Limb (tissue), 2 donors: ENCODE data around the gene GFPT2.

Experiments
- DNase-seq, 2 donors: peaks; one replicate each; pipeline ENCODE4 v3.0.0-alpha.2; 2016; ENCODE audit errors: extremely low spot score in 2 of 2

Gene GFPT2

GRCh38 chr5:180334751-180335613 lies 18.2 kb downstream of the GFPT2 start:
- DNase-seq, result no peak

- DNase-seq, result no peak
These were observed 19.0 kb downstream of the GFPT2 start for GRCh38 chr5:180334176-180334575.

- DNase-seq, result no peak
These were observed 19.5 kb downstream of the GFPT2 start for GRCh38 chr5:180333661-180334060.

GRCh38 chr5:180332861-180333260 lies 20.3 kb downstream of the GFPT2 start:
- DNase-seq, result no peak

- no peak for DNase-seq
These were observed 21.1 kb downstream of the GFPT2 start for GRCh38 chr5:180332051-180332517.

GRCh38 chr5:180331647-180331950 lies 21.5 kb downstream of the GFPT2 start:
- DNase-seq, result no peak

- no peak for DNase-seq
These were observed 22.1 kb downstream of the GFPT2 start for GRCh38 chr5:180330810-180331646.

- DNase-seq, result no peak
These were observed 22.9 kb downstream of the GFPT2 start for GRCh38 chr5:180330270-180330648.

- DNase-seq, result no peak
These were observed 23.4 kb downstream of the GFPT2 start for GRCh38 chr5:180329606-180330269.

- DNase-seq, result no peak
These were observed 24.0 kb downstream of the GFPT2 start for GRCh38 chr5:180329138-180329435.

- peak in 1 of 2 donors; percentile 69 for DNase-seq
These were observed 24.6 kb downstream of the GFPT2 start for GRCh38 chr5:180328296-180329137.

GRCh38 chr5:180326989-180327565 lies 26.1 kb downstream of the GFPT2 start:
- DNase-seq, result no peak

GRCh38 chr5:180324601-180324950 lies 28.6 kb downstream of the GFPT2 start:
- no peak for DNase-seq

- no peak for DNase-seq
These were observed 29.1 kb downstream of the GFPT2 start for GRCh38 chr5:180323941-180324600.

- DNase-seq, result no peak
These were observed 30.0 kb downstream of the GFPT2 start for GRCh38 chr5:180323160-180323559.

GRCh38 chr5:180318456-180319089 lies 34.6 kb downstream of the GFPT2 start:
- no peak for DNase-seq

- DNase-seq, result no peak
These were observed 36.5 kb downstream of the GFPT2 start for GRCh38 chr5:180316586-180316985.

- DNase-seq, result peak in 1 of 2 donors; percentile 61
These were observed 37.3 kb downstream of the GFPT2 start for GRCh38 chr5:180315762-180316212.

- DNase-seq, result peak in 1 of 2 donors; percentile 82
These were observed 39.2 kb downstream of the GFPT2 start for GRCh38 chr5:180313677-180314505.
